K562 (cell line): ENCODE results near the gene CPLX3. TPM values are rescaled to one million over a fixed set of nuclear protein-coding genes. Genes with fewer than 3 reads are reported as not detected.
A peak's percentile ranks its signal among the peaks of the same experiment; 100 is the strongest.

ENCODE experiments used
- ARNT ChIP-seq, 2 experiments: fragments of 450-650 bp; IDR thresholded peaks; 2 replicates each; pipeline ENCODE4 v1.6.1; 2016; ENCODE audit warnings: mild to moderate bottlenecking in 1 of 2
- ASH1L ChIP-seq: fragments of 450-650 bp; IDR thresholded peaks from 2 replicates; pipeline ENCODE4 v1.6.1; 2018; ENCODE audit warnings: borderline replicate concordance, mild to moderate bottlenecking, low read depth; ENCODE audit not compliant: partially characterized antibody
- BDP1 ChIP-seq: IDR thresholded peaks from 3 replicates; pipeline ENCODE4 v1.6.1; 2011; ENCODE audit not compliant: insufficient read length, insufficient read depth
- CBFA2T2 ChIP-seq: fragments of 450-650 bp; conservative IDR thresholded peaks from 2 replicates; pipeline ENCODE4 v1.6.1; 2017; ENCODE audit warnings: mild to moderate bottlenecking
- ESRRA ChIP-seq: fragments of 450-650 bp; IDR thresholded peaks from 2 replicates; pipeline ENCODE4 v1.6.1; 2014; ENCODE audit warnings: low read depth, mild to moderate bottlenecking, moderate library complexity, borderline replicate concordance
- ETV1 ChIP-seq: fragments of 450-650 bp; conservative IDR thresholded peaks from 2 replicates; pipeline ENCODE4 v1.6.1; 2016; ENCODE audit warnings: missing genetic modification characterization, control low read depth, low read depth, missing compliant biosample characterization
- FOXA3 ChIP-seq, 2 experiments: fragments of 450-650 bp in 1 of 2; sonication (generic) in 1 of 2; formaldehyde crosslinking; IDR thresholded peaks in 1 of 2; conservative IDR thresholded peaks in 1 of 2; 2 replicates each; pipeline versions ENCODE4 v1.4.0 to v1.8.0; 2020 to 2022; ENCODE audit warnings: mild to moderate bottlenecking in 2 of 2, missing genetic modification reagents in 1 of 2
- KDM5B ChIP-seq: fragments of 200-600 bp; sonication (generic); IDR thresholded peaks from 2 replicates; pipeline ENCODE4 v1.6.1; 2012; ENCODE audit warnings: low read depth, mild to moderate bottlenecking, moderate library complexity, low read length, control low read depth, inconsistent platforms; ENCODE audit not compliant: insufficient replicate concordance
- KLF6 ChIP-seq: fragments of 250-450 bp; sonication (Bioruptor Pico); IDR thresholded peaks from 2 replicates; pipeline ENCODE4 v1.4.0; 2020; ENCODE audit warnings: mild to moderate bottlenecking, moderate library complexity, borderline replicate concordance
- MAFK ChIP-seq: IDR thresholded peaks from 2 replicates; pipeline ENCODE4 v1.6.1; 2011; ENCODE audit warnings: low read length, improper control_type of control experiment
- MCM2 ChIP-seq: fragments of 450-650 bp; IDR thresholded peaks from 2 replicates; pipeline ENCODE4 v1.6.1; 2017; ENCODE audit warnings: low read depth, mild to moderate bottlenecking
- MCM5 ChIP-seq: fragments of 450-650 bp; IDR thresholded peaks from 2 replicates; pipeline ENCODE4 v1.6.1; 2016; ENCODE audit warnings: low read depth
- NCOA6 ChIP-seq: fragments of 450-650 bp; IDR thresholded peaks from 2 replicates; pipeline ENCODE4 v1.6.1; 2017; ENCODE audit warnings: mild to moderate bottlenecking
- NONO ChIP-seq, 2 experiments: fragments of 200-400 bp in 1 of 2; fragments of 450-650 bp in 1 of 2; formaldehyde crosslinking in 1 of 2; IDR thresholded peaks; 2 replicates each; pipeline ENCODE4 v1.6.1; 2017; ENCODE audit warnings: low read depth in 2 of 2, mild to moderate bottlenecking in 2 of 2, moderate library complexity in 2 of 2, low read length in 1 of 2
- POU5F1 ChIP-seq: fragments of 150-350 bp; IDR thresholded peaks from 2 replicates; pipeline ENCODE4 v1.6.1; 2014; ENCODE audit warnings: borderline replicate concordance, low read length, low read depth, mild to moderate bottlenecking; ENCODE audit not compliant: partially characterized antibody
- RFX7 ChIP-seq: fragments of 250-450 bp; sonication (Bioruptor Pico); IDR thresholded peaks from 2 replicates; pipeline ENCODE4 v1.5.1; 2021; ENCODE audit warnings: mild to moderate bottlenecking
- SMAD3 ChIP-seq: fragments of 450-650 bp; formaldehyde crosslinking; conservative IDR thresholded peaks from 2 replicates; pipeline ENCODE4 v1.4.0; 2020; ENCODE audit warnings: mild to moderate bottlenecking
- SUPT5H ChIP-seq: fragments of 450-650 bp; IDR thresholded peaks from 2 replicates; pipeline ENCODE4 v1.6.1; 2016
- TAF7 ChIP-seq: fragments of 450-650 bp; IDR thresholded peaks from 2 replicates; pipeline ENCODE4 v1.6.1; 2016; ENCODE audit warnings: missing genetic modification characterization, missing compliant biosample characterization
- TBP ChIP-seq: optimal IDR thresholded peaks from 2 replicates; pipeline ENCODE3; 2011; ENCODE audit warnings: low read depth, low read length, improper control_type of control experiment
- TFAM ChIP-seq: fragments of 250-450 bp; sonication (Bioruptor Pico); conservative IDR thresholded peaks from 2 replicates; pipeline ENCODE4 v1.5.0; 2021; ENCODE audit warnings: mild to moderate bottlenecking, moderate library complexity
- ZBTB17 ChIP-seq: fragments of 450-650 bp; formaldehyde crosslinking; IDR thresholded peaks from 2 replicates; pipeline ENCODE4 v1.4.0; 2020; ENCODE audit warnings: mild to moderate bottlenecking
- ZNF134 ChIP-seq: fragments of 250-450 bp; sonication (Bioruptor Pico); conservative IDR thresholded peaks from 2 replicates; pipeline ENCODE4 v1.4.0; 2020
- ZNF41 ChIP-seq: fragments of 250-450 bp; sonication (Bioruptor Pico); conservative IDR thresholded peaks from 2 replicates; pipeline ENCODE4 v1.4.0; 2020; ENCODE audit warnings: mild to moderate bottlenecking
- ZNF507 ChIP-seq: conservative IDR thresholded peaks from 2 replicates; pipeline ENCODE4 v1.6.1; 2017; ENCODE audit warnings: missing genetic modification characterization, missing compliant biosample characterization
- ZNF785 ChIP-seq: fragments of 250-450 bp; sonication (Bioruptor Pico); IDR thresholded peaks from 2 replicates; pipeline ENCODE4 v1.4.0; 2020; ENCODE audit warnings: mild to moderate bottlenecking
- polyA plus RNA-seq, 8 experiments: library from polyadenylated mRNA; depleted of rRNA in 4 of 8; stranded (reverse) in 5 of 8; unstranded in 3 of 8; fragments of >200 nt; fragmentation: Nextera tagmentation in 2 of 8; fragmentation: Illumina TruSeq in 1 of 8; extraction: Ambion mirVana in 2 of 8; extraction: Trizol in 1 of 8; gene quantifications; 2 replicates each; pipeline versions ENCODE4 v1.2.1 to v1.2.3, GENCODE V29; 2011 to 2014; ENCODE audit warnings: inconsistent platforms in 1 of 8, missing spikeins in 1 of 8
- total RNA-seq, 7 experiments: library from RNA; depleted of rRNA in 6 of 7; stranded (reverse); fragments of >200 nt in 6 of 7; fragmentation: Illumina TruSeq in 2 of 7; extraction: Trizol in 2 of 7; gene quantifications; 2 replicates each; pipeline versions ENCODE4 v1.2.1 to v1.2.3, GENCODE V29; 2011 to 2021; ENCODE audit warnings: low replicate concordance in 1 of 7
- TF ChIP-seq, protein P1 (sequence below): fragments of 250-450 bp; sonication (Bioruptor Pico); IDR thresholded peaks from 2 replicates; pipeline ENCODE4 v1.4.0; 2020; ENCODE audit warnings: mild to moderate bottlenecking, moderate library complexity
- TF ChIP-seq, protein P2 (sequence below): fragments of 450-650 bp; formaldehyde crosslinking; IDR thresholded peaks from 2 replicates; pipeline ENCODE4 v1.4.0; 2020; ENCODE audit warnings: mild to moderate bottlenecking

Gene CPLX3
- total and polyA plus RNA-seq, 9 of the 15 experiments (the other 6 are each of a cell fraction or from before 2014, with no cell fraction given): not detected

DNA sequence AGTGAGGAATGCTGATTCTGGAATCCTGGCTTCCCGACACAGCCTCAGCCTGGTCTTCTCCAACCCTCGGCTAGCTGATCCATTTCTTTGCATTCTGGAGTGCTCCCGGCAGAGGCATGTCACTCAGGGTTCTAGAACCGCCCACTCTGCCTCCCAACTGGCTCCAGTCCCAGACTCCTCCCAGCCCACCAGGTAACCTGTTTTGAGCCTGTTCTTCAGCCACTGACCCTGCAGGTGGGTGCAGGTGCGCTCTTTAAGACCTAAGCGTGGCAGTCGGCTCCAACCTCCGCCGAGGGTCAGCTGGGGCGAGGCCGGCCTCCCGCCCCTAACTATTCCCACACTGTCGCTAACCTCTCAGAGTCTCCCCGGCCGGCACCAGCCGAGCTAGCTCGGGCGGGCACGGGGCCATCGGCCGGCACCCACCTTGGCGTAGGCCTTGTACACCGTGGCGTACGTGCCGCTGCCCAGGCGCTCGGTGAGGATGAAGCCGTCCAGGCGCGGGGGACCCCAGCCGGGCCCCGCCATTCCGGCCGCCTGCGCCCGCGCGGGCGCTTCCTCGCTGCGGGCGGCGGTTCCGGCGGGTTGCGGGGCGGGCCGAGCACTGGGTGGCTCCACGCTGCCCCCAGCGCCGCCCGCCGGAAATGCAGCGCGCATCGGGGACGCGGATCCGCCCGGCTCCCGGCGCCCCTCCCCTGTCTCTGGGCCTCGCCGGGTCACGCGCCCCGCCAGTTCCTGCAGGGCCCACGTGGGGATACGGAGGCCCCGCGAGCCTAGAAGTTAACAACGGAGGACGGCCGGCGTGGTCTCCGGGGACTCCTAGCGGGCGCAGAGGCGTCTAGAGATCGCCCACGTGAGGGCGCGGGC lies 16.4 kb downstream of the CPLX3 start, which contains the start of gene ULK3 (continued):
- no peak for TF ChIP-seq ARNT (IDR thresholded peaks at IDR 0.05)
- no peak for TF ChIP-seq MCM2
- no peak for TF ChIP-seq MAFK
- TF ChIP-seq ETV1 (tag): no peak
- no peak for TF ChIP-seq MCM5
- TF ChIP-seq SMAD3 (CRISPR knock-in tag): no peak
- TF ChIP-seq NONO (IDR thresholded peaks at IDR 0.05; ENCODE audit: low read depth in 2 of 2, low read length in 1 of 2): no peak; a peak in 3 of 4 replicates
- no peak for TF ChIP-seq ZNF41
- no peak for TF ChIP-seq ZNF507 (tag)
- no peak for TF ChIP-seq ZBTB17
- TF ChIP-seq RFX7 (CRISPR knock-in tag): no peak
- no peak for TF ChIP-seq ZNF134
- TF ChIP-seq KDM5B: peak; percentile 80
- peak; percentile 55; the same call in 1 of the 2 replicates for TF ChIP-seq ESRRA
- TF ChIP-seq BDP1: no peak
- no peak for TF ChIP-seq TAF7 (tag)
- TF ChIP-seq KLF6 (CRISPR knock-in tag): no peak
- TF ChIP-seq POU5F1: no peak
- TF ChIP-seq ASH1L: no peak
- no peak for TF ChIP-seq ZNF785 (CRISPR knock-in tag)
- peak; percentile 61 for TF ChIP-seq TBP
- TF ChIP-seq FOXA3 (CRISPR knock-in tag; conservative IDR thresholded peaks at IDR 0.05 in 1 of 2, IDR thresholded peaks at IDR 0.05 in 1 of 2): no peak
- TF ChIP-seq TFAM (CRISPR knock-in tag): no peak
- TF ChIP-seq, protein P1, sequence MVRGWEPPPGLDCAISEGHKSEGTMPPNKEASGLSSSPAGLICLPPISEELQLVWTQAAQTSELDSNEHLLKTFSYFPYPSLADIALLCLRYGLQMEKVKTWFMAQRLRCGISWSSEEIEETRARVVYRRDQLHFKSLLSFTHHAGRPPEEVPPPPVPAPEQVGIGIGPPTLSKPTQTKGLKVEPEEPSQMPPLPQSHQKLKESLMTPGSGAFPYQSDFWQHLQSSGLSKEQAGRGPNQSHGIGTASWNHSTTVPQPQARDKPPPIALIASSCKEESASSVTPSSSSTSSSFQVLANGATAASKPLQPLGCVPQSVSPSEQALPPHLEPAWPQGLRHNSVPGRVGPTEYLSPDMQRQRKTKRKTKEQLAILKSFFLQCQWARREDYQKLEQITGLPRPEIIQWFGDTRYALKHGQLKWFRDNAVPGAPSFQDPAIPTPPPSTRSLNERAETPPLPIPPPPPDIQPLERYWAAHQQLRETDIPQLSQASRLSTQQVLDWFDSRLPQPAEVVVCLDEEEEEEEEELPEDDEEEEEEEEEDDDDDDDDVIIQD: 0 out of 2 replicates have a peak, but pooled peaks have one; percentile 4
- TF ChIP-seq SUPT5H: peak; percentile 71
- TF ChIP-seq, protein P2, sequence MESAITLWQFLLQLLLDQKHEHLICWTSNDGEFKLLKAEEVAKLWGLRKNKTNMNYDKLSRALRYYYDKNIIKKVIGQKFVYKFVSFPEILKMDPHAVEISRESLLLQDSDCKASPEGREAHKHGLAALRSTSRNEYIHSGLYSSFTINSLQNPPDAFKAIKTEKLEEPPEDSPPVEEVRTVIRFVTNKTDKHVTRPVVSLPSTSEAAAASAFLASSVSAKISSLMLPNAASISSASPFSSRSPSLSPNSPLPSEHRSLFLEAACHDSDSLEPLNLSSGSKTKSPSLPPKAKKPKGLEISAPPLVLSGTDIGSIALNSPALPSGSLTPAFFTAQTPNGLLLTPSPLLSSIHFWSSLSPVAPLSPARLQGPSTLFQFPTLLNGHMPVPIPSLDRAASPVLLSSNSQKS (CRISPR knock-in tag): no peak
- peak; percentile 46 for TF ChIP-seq CBFA2T2
- no peak for TF ChIP-seq NCOA6
